ENCODE data around the gene TTYH3. TPM values are rescaled to one million over a fixed set of nuclear protein-coding genes. Genes with fewer than 3 reads are reported as not detected.

TTYH3 gene
- total RNA-seq, 1 donor from 2014 or later = 25.4 TPM

DNA sequence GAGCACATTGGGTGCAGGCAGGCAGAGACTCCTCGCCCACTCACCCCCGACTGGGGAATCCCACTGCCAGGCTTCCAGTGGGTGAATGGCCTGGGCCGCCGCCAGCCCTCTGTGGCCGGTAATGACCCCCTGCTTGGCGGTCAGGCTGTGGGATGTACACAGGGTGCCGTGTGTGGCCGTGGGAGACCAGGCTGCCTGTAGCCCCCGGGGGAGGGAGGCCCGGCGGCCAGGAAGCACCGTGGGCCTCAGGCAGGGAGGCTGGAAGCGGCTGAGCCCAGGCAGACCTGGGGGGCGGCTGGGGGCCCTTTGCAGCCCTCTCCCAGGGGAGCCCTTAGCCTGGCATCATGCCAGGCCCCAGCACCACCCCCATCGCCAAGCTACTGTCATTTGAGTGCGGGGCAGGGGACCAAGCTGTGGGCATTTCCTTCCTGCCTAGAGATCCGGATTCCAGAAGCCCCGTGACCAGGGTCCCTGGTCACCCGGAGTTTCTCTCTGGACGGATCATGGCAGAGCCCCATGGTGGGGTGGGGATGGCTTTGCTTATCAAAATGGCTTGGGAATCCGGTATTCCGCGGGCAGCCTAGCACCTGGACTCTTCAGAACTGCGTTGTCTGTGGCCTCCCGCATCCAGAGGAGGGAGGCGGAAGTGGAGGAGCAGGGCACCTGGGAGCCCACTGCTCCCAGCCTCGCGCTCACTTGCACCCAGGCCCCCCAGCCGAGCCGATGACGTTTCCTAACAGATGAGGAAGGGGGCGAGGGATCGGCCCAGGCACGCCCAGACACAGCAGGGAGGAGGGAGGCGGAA lies 1.1 kb downstream of the TTYH3 start:
- no peaks in the 10 kb centered on the region for H3K36me3 Mint-ChIP-seq (ENCODE audit: low read depth)
- TF ChIP-seq, protein P1, sequence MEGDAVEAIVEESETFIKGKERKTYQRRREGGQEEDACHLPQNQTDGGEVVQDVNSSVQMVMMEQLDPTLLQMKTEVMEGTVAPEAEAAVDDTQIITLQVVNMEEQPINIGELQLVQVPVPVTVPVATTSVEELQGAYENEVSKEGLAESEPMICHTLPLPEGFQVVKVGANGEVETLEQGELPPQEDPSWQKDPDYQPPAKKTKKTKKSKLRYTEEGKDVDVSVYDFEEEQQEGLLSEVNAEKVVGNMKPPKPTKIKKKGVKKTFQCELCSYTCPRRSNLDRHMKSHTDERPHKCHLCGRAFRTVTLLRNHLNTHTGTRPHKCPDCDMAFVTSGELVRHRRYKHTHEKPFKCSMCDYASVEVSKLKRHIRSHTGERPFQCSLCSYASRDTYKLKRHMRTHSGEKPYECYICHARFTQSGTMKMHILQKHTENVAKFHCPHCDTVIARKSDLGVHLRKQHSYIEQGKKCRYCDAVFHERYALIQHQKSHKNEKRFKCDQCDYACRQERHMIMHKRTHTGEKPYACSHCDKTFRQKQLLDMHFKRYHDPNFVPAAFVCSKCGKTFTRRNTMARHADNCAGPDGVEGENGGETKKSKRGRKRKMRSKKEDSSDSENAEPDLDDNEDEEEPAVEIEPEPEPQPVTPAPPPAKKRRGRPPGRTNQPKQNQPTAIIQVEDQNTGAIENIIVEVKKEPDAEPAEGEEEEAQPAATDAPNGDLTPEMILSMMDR (IDR thresholded peaks at IDR 0.05) = no peak
- peak overlapping the region; percentile 87 for H3K4me3 Mint-ChIP-seq

DNA sequence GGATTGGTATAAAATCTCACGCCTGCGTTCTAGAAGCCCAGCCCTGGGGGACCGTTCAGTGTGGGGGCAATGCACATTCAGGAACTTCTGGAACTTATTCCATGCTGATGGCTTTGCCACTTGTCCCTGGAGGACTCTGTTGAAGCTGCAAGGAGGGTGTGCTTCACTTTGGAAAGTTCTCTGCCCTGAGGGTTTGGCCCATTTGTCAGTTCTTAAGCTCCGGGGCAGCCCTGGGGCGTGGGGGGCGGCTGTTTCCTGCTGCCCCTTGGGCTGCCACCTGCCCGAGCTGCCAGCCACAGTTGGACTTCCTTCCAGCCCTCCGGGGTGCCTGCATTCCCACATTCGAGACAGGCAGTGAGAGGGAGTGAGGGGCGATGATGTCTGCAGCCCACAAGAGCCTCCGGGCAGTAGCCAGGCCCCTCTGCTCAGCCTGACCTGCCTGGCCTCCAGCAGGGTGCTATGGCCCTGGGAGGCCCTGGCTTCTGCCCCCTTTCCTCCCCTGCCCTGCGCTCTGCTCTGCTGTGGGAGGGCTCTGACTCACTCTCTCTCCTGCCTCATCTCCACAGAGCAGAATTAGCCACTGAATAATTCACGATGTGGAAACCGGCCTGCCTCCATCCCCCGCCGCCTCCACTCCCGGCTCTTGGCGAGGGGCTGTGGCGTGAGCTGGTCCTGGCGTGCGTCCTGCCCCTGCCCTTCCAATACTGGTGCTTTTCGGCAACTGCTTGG lies 1.9 kb downstream of the TTYH3 start:
- ATAC-seq (ENCODE audit: low read depth) (peak; percentile 7), DNase-seq (no peak)
- intact Hi-C loops (cut with micrococcal nuclease) = loop anchor here (1.0 to 10.0 kb wide), 3 partner anchors 125 to 399 kb away; partner anchors contain the start of genes CHST12 and MAD1L1
- H3K9me3 Mint-ChIP-seq = no peaks in the 10 kb centered on the region
- H3K4me3 Mint-ChIP-seq = peak overlapping the region; percentile 87
- no peaks in the 10 kb centered on the region for H3K36me3 Mint-ChIP-seq (ENCODE audit: low read depth)
- ChIA-PET CTCF (no interaction called here), POLR2A (interaction anchor here (0.6 to 1.4 kb wide), 5 partner anchors 9 to 206 kb away, joined by 3 to 7 read pairs (median 6); no protein-coding TSS in a partner anchor)
- no peaks in the 10 kb centered on the region for H3K27me3 Mint-ChIP-seq
- peak overlapping the region; percentile 69 for H3K27ac Mint-ChIP-seq
- TF ChIP-seq, protein P1 (IDR thresholded peaks at IDR 0.05) = no peak
- peaks cover 44% of the 10 kb centered on the region for H3K4me1 Mint-ChIP-seq

More for the DNA sequence above, 1.1 kb downstream of the TTYH3 start:
- POLR2A ChIA-PET = interaction anchor here (1.0 to 2.1 kb wide), 7 partner anchors 10 to 122 kb away, joined by 3 to 25 read pairs (median 6); no protein-coding TSS in a partner anchor
- Mint-ChIP-seq H3K27ac (peak overlapping the region; percentile 70), H3K9me3 (no peaks in the 10 kb centered on the region), H3K27me3 (peaks cover under 1% of the 10 kb centered on the region), H3K4me1 (peaks cover 42% of the 10 kb centered on the region)
- CTCF ChIA-PET = no interaction called here
- DNase-seq (peak; percentile 45), ATAC-seq (ENCODE audit: low read depth) (no peak)
- intact Hi-C loops (cut with micrococcal nuclease) = loop anchor here (1.0 to 10.0 kb wide), 3 partner anchors 125 to 398 kb away; partner anchors contain the start of genes CHST12 and MAD1L1

DNA sequence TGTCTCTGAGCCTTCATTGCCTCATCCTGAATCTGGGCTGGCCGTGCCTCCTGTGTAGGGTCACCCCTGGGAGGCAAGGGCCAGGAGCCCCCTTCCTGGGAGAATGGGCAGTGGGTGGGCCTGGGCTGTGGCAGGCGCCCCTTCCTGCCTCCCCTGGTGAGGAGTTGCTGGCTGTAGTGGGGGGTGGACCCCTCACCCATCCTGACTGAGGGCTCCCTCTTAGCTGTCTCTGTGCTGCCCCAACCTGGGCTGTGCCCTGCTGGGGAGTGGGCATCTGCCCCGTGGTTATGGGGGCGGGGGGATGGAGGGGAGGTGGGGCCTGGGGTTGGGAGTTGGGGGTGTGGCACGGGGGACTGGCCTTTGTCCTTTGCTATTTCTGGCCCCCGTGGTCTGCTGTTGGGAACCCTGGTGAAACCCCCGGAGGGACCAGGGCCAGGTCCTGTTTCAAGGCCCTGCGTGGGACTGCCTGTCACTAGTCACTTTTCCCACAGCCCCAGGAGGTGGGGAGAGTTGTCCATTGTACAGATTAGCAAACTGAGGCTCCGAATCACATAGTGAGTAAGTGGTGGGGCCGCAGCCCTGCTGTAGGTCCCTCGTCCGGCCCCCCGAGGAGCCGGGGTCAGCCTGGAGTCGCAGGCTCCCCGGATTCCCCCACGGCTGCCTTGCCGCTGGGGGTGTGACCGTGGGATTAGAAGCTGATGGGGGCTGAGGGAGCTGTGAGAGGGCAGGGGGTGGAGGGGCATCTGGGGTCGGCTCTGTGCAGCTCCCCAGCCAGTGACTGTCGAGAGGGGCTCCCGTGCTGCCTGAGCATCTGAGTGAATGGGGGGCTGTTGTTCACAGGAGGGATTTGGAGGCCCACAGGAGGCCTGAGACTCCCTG lies 2.7 kb downstream of the TTYH3 start:
- ATAC-seq (ENCODE audit: low read depth) = no peak
- ChIA-PET POLR2A (interaction anchor here (0.6 to 1.1 kb wide), 2 partner anchors 36 to 205 kb away, joined by 3 to 7 read pairs; no protein-coding TSS in a partner anchor), CTCF (no interaction called here)
- Mint-ChIP-seq H3K9me3 (no peaks in the 10 kb centered on the region), H3K27me3 (no peaks in the 10 kb centered on the region), H3K4me1 (peaks cover 46% of the 10 kb centered on the region), H3K36me3 (ENCODE audit: low read depth) (no peaks in the 10 kb centered on the region), H3K27ac (no peak overlapping the region), H3K4me3 (peak overlapping the region; percentile 87)
- intact Hi-C loops (cut with micrococcal nuclease) = loop anchor here (5.0 to 10.0 kb wide), 2 partner anchors 232 to 400 kb away; partner anchors contain the start of genes CHST12 and MAD1L1
- TF ChIP-seq, protein P1 (IDR thresholded peaks at IDR 0.05) = no peak
- no peak for DNase-seq

DNA sequence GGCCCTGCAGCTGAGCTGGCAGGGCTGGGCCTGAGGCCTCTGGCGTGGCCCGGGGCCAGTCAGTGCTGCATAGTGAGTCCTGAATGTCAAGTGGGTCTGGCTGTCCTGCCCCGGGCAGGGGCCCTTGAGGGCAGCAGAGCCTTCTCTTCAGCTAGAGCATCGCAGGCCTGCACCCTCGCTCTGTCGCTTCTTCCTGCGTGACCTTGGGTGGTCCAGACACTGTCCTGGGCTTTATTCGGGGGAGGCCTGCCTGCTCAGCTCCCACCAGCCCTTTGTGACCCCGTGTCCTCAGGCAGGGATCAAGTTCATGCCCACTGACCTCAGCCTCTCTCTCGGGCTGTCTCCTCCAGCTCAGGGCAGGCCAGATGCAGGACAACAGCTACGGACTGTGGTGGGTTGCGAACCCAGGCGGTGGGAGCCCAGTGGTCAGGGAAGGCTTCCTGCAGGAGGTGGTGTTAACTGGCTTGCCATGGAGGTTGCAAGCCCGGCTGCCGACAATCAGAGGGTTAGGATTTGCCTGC lies 3.4 kb downstream of the TTYH3 start:
- intact Hi-C loops (cut with micrococcal nuclease) = loop anchor here (10.0 kb wide), 1 partner anchor 400 kb away; the partner anchor contains the start of gene MAD1L1
- no peak for DNase-seq
- ChIA-PET CTCF (no interaction called here), POLR2A (interaction anchor here (1.1 kb wide), 1 partner anchor 36 kb away, joined by 3 read pairs; no protein-coding TSS in a partner anchor)
- Mint-ChIP-seq H3K4me3 (no peak overlapping the region), H3K27ac (no peak overlapping the region), H3K4me1 (peaks cover 51% of the 10 kb centered on the region), H3K36me3 (ENCODE audit: low read depth) (no peaks in the 10 kb centered on the region), H3K9me3 (no peaks in the 10 kb centered on the region), H3K27me3 (no peaks in the 10 kb centered on the region)
- TF ChIP-seq, protein P1 (IDR thresholded peaks at IDR 0.05) = no peak
- ATAC-seq (ENCODE audit: low read depth) = no peak

Measured in activated B cell treated with CpG ODN at 0.5 μM for 24 hours (primary cell).